Body of pancreas (tissue), 4 donors: ENCODE data around the gene SIX5.
A peak's percentile ranks its signal among the peaks of the same experiment; 100 is the strongest.

ENCODE experiments used
- POLR2A ChIP-seq, 3 donors: fragments of 450-650 bp; IDR thresholded peaks; one replicate each; pipeline ENCODE4 v1.6.1; 2016; ENCODE audit warnings: antibody characterized with exemption in 3 of 3, mild to moderate bottlenecking in 2 of 3
- TF ChIP-seq, protein P1 (sequence below), 7 experiments: fragments of 450-650 bp in 4 of 7; fragments of 200-600 bp in 3 of 7; sonication (generic) in 3 of 7; IDR thresholded peaks; one replicate each; pipeline ENCODE4 v1.5.1; 2016 to 2019; ENCODE audit warnings: antibody characterized with exemption in 7 of 7

DNA sequence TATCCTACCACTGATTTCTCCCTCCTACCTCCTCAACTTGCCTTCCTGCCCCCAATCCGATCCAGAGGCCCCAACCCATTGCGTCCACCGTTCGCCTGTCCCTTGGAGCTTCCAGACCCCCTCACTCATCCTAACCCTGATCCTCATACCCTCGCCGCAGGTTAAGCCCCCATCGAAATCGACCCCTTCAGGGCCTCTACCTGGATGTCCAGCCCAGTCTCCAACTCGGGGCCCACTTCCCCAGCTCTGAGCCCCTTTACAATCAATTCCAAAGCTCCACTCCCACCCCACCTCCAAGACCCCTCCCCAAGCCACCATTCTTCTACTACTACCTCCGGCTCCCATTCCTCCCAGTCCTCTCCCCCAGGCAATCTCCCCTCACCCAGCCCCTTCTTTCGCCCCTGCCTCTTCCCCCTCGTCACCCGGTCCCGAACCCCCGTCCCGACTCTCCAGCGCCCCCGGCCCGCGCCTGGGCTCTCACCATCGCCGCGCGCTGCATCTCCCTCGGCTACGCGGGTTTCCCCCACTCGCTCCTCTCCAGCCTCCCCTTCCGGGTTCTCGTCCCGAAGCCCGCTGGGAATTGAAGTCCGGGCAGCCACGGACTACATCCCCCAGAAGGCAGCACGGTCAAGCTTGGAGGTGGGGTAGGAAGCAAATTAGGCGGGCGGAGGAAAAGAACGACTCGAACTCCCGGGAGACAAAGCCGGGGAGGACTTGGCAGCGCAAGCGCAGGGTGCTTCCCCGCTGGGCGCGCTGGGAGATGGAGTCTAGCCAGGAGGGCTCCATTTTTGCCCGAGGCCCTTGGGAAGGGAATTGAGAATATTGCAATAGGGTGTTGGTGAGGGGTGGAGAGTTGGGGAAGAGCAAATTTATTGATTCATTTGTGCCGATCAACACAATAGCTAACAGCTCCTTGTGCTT is 38.4 kb downstream of the SIX5 start, which contains the start of gene FBXO46:
- TF ChIP-seq, protein P1, sequence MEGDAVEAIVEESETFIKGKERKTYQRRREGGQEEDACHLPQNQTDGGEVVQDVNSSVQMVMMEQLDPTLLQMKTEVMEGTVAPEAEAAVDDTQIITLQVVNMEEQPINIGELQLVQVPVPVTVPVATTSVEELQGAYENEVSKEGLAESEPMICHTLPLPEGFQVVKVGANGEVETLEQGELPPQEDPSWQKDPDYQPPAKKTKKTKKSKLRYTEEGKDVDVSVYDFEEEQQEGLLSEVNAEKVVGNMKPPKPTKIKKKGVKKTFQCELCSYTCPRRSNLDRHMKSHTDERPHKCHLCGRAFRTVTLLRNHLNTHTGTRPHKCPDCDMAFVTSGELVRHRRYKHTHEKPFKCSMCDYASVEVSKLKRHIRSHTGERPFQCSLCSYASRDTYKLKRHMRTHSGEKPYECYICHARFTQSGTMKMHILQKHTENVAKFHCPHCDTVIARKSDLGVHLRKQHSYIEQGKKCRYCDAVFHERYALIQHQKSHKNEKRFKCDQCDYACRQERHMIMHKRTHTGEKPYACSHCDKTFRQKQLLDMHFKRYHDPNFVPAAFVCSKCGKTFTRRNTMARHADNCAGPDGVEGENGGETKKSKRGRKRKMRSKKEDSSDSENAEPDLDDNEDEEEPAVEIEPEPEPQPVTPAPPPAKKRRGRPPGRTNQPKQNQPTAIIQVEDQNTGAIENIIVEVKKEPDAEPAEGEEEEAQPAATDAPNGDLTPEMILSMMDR (IDR thresholded peaks at IDR 0.05) = peak in 2 of 7 experiments; percentile 6 to 22
- peak; percentile 13 to 85 (median 80) for TF ChIP-seq POLR2A (IDR thresholded peaks at IDR 0.05)
